GM19351 (cell line): ENCODE data around the gene RBPMS2.
"Not testable (repeated sequence)": the region's sequence is repeated elsewhere in the genome, so short reads cannot be mapped to it uniquely, and the experiment has no call there.

ENCODE experiments used
- ATAC-seq: cut with Tn5 transposase; IDR thresholded peaks from one replicate; pipeline ENCODE4 v1.9.1; 2021; ENCODE audit warnings: mild to moderate bottlenecking, moderate library complexity; ENCODE audit not compliant: unreplicated experiment

RBPMS2 gene

DNA sequence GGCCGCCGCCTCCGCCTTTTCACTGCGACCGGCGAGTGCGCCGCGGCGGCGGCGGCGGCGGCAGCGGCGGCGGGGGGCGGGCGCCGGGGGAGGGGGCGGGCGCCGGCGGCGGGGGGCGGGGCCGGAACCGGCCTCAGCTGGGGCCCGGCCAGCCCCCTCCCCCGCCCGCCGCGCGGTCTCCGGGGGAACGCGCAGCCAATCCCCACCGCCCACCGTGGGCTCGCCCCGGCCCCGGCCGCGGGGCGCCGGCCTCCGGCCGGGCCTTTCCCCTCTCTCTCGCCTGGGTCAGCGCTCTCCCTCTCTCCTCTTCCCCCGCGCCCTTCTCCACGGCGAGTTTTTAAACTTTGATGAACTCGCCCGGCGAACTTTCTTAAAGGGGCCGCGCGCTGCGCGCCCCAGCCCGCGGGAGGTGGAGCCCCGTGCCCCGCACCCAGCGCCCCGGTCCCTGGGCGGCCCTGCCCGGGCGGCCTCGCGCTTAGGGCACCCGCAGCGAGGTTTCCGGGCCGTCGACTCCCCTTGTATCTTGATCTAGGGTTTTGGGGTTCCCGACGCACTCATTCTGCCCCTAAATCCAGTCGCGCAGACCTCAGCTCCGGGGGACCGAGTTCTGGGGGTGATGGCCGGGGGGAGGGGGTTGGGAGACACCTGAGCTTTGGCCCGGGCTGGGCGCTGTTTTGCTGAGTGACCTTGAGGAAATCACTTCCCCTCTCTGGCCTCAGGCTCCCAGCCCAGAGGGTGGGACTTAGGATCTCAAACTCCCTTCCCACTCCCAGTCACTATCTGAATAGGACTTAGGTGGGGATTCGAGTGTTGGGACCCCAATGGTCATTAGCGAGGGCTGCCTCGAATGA, at the start of gene RBPMS2:
TSS of gene RBPMS2 (minus strand) at position 39 of the 851 bp plus-strand sequence. CDS start 270 bp downstream, outside the sequence.
- no peak for ATAC-seq

DNA sequence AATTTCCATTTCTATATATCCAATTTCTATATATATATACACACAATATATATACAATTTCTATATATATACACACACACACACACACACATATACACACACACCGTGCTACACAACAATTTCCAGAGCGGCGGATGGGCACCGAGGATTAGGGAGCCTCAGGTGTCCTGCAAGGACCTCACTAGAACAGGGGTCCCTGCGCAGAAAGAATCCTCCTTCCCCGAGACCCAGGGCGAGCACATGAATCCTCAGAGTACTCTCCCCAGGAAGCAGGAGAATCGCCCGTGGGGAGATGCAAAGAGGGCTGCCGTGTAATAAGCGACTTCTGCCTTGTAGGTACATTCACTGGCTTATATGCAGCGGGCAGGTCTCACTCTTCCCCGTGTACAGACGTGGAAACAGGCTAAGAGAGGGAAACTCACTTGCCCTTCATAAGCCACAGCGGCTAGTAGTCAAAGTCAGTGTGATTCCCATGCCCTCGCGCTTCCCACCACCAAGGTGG, 49.6 kb upstream of the RBPMS2 start:
- no peak for ATAC-seq

DNA sequence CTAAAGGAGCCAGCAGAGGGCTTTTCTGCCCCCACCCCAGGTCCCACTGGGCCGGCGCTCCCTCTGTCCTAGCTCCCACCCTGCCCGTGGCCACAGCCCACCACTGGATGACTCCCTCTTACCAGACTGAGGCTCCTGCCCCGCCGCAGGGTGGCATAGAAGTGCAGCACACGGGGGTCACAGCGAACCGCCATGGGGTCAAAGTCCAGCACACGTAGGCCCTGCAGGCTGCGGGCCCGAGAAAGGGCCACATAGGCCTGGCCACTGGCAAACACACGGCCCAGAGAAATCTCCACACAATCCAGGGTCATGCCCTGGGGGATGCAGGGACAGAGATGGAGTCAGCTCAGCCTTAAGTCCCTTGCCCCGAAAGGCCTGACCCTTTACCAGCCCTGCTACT, 41.1 kb upstream of the RBPMS2 start:
- ATAC-seq, result no peak

DNA sequence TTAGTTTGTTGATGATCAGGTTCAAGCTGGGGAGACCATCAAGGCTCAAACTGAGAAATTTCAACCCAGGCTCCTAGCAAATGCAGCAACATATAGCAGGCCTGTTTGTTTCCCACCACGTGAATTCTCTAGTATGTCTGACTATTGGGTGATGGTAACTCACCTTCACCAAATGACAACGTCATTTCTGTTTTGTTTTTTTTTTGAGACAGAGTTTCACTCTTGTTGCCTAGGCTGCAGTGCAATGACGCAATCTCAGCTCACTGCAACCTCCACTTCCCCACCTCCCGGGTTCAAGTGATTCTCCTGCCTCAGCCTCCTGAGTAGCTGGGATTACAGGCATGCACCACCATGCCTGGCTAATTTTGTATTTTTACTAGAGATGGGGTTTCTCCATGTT, 39.6 kb upstream of the RBPMS2 start:
- ATAC-seq, result not testable (repeated sequence)

DNA sequence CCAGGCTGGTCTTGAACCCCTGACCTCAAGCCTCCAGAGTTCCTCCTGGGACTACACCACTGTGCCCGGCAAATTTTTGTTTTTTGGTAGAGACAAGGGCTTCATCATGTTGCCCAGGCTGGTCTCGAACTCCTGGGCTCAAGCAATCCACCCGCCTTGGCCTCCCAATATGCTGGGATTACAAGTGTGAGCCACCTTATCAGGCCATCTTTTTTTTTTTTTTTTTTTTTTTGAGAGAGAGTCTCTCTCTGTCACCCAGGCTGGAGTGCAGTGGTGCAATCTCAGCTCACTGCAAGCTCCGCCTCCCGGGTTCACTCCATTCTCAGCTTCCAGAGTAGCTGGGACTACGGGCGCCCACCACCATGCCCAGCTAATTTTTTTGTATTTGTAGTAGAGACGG, 38.9 kb upstream of the RBPMS2 start:
- ATAC-seq, result not testable (repeated sequence)

DNA sequence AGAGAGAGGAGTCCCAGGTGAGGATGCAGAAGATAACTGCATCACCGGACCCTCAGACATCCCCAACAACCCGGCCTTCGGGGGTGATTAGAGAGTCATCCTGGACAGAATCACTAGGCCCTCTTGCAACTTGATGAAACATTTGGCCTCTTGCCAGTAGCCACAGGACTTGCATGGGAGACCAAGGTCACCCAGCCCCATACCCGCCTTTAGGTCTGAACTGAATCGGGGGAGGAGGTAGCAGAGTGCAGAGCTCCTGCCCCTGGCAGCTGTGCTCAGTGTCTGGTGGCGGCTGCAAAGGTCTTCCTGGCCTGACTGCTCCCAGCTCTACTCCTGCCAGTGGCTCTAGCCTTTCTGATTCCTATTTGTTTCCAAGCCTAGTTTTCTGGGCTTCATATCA, 37.7 kb upstream of the RBPMS2 start:
- no peak for ATAC-seq

DNA sequence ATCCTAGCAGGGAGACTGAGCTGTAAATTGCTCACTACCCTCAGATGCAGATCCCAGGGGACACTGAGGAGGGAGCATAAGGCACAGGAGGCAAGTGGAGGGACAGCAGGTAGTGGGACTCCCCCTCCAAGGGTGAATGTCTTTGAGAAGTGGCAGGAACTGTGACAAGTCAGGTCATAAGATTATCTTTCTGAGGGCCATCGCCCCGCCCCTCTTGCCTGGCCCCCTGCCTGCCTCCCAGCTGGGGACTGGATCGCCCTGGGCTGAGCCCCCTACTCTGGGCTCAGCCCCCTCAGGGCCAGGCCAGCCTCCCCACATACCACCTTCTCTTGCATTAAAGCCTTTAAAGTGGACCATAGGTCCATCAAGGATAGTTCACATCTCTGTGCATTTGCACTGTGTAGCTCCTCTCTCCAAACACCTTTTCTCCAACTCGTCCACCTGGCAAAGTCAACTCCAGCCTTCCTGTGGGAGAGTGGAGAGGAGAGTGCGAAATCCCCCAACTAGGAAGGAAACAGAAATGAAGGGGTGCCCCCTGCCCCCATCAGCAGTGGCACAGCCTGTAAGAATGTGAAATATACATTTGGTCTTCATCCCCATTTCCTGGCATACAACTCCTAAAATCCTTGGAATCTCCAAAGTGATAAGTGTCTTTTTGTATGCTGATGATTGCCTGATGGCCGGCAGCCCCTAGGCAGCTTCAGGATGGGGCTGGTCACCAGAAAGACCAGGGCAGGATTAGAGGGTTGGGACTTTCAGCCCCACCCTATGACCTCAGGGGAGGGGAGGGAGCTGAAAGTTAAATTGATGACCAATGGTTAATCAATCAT, 35.3 kb upstream of the RBPMS2 start:
- ATAC-seq, result no peak

DNA sequence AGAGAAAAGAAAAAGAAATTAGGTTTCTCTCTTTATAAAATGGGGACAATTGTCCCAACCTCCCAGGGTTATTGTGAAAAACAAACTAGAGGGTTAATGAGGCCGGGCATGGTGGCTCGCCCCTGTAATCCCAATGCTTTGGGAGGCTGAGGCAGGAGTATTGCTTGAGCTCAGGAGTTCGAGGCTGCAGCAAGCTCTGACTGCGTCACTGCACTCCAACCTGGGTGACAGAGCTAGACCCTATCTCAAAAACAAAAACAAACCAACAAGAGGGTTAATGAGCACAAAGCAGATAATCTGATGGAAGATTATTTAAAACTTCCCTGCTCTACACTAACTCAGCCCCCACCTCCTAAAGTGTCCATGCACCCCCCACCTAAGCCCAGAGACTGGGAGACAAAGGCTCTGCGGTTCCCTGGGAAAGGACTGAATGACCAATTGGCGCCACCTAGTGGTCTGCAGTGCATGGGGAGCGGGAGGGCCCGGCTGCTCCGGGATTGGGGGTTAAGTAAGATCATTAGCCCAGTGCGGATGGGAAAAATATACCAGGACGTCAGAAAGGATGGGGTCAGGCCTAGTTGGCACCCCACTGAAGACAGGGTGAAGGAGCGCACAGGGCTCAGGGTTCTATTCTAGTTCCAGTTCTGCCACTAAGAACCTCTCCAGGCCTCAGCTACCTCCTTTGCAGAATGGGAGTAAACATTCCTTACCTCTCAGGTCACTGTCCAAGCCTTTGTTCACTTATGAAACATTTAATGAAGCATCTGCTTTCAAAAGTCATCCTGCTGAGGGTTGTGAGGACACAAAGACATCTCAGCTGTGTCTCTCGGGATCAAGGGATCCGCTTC, 34.5 kb upstream of the RBPMS2 start:
- ATAC-seq, result no peak

DNA sequence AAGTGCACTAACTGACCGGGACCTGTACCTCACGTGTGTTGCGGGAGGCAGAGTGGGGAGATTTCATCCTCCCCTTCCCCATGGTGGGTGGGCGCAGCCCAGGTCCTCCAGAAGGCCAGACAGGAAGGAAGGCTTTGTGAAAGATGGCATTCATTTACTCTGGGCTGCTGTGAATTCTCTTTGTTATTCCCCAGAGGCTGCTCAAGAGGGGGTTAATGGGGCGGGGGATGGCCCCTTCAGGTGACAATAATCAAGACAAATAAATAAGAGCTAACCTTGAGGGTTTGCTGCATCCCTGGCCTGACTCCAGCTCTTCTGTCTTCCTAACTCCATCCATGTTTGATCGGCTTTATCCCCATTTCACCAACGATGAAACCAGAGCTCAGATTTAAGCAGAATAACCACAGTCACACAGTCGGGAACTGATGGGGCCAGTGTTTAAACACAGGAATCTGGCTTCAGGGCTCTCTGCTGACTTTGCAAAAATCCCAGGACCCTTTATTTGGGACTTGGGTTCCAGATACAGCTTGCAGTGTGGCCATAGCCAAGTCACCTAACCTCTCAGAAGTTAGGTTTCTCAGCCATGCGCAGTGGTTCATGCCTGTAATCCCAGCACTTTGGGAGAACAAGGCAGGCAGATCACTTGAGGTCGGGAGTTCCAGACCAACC, 33.5 kb upstream of the RBPMS2 start:
- no peak for ATAC-seq

DNA sequence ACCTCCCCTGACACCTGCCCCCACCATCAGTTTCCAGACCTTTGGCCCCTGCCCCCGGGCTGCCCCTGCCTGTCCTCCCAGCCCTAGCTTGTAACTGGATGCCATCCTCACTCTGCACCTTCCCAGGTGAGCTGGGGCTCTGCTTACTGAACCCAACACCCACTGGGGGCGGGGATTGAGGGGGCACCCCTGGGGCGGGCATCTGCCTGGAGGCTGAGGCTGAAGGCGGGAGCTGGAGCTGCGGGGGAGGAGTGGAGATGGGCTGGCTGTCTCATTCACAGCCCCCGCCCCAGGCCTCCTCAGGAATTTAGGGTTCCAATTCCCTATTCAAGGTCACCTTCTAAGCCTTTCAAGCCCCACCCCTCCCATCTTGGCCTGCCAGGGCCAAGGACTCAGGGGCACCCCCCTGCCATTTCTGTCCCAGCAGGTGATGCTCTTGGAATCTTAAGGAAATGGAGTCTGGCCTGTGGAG, 32.4 kb upstream of the RBPMS2 start:
- ATAC-seq, result no peak

DNA sequence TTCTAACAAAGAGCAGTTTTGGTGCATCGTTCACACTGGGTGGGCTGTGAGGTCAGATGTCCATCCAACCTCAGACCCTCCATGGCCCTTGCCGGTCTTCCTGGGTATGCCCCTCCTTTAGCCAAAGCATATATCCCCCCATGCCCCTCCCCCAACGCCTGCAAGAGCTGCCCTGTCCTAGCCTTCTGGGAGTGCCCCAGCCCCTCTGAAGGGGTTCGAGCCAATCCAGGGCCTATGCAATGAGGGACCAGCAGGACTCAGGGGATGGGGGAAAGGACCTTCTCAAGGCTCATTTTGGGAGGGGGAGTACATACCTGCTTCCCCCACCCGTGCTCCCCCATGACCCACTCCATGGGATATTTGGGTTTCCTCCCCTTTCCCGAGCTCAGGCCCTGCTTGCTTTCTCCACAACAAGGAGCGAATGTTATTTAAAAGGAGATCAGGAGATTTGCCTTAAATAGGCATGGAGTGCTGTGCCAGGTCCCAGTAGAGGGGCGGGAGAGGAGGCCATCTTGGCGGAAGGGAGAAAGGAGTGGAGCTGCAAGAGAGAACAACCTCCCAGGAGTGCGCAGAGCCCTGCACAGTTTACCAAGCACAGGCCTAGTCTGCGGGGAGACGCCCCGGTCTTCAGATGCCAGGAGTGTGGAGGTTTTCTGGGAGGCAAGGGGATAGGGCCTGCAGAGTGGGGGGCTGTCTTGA, 31.8 kb upstream of the RBPMS2 start:
- no peak for ATAC-seq

DNA sequence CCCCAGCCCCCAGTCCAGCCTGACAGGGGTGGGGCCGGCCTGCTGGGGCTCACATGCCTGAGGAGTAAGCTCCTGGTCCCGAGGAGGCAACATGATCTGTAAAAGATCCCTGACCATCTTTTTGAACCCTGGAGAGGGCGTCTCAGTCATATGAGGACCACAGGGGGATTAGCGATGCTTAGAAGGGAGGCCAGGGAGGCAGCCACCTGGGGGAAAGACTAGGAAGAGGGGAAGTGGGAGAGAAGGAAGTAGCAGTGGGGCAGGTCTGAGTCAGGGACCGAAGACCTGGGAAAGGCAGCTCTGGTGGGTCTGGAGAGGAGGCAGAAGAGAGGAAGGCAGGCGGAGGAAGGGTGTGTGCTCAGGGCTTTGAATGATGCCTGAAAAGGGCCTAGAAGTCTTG, 31.1 kb upstream of the RBPMS2 start:
- no peak for ATAC-seq

DNA sequence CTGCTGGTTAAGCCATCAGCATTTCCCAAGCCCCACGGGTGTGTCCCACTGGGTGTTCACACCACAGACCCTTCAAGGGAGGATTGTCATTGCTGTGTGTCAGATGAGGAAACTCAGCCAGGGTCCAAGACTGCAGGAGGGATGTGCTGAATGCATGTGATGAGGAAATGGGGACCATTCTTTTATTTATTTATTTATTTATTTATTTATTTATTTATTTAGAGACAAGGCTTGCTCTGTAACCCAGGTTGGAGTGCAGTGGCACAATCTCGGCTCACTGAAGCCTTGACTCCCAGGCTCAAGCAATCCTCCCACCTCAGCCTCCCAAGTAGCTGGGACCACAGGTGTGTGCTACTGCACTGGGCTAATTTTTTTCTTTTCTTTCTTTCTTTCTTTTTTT, 29.2 kb upstream of the RBPMS2 start:
- no peak for ATAC-seq

DNA sequence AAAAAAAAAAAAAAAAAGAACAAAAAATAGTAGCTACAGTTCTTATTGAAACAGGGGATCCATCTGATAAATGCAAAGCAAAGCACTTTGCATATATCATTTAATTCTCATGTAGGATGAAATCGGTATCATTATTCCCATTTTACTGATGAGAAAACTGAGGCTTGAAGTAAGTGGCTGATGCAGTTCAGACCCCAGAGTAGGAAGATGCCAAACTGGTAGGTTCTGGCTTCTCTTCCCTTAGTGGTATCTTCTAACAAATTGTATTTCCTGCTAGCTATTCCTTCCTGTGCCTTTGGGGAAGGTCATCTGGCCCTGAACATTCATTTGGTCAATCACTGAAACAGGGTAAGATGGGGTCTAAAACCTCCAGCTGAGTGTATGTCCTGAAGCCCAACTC, 28.1 kb upstream of the RBPMS2 start:
- no peak for ATAC-seq

DNA sequence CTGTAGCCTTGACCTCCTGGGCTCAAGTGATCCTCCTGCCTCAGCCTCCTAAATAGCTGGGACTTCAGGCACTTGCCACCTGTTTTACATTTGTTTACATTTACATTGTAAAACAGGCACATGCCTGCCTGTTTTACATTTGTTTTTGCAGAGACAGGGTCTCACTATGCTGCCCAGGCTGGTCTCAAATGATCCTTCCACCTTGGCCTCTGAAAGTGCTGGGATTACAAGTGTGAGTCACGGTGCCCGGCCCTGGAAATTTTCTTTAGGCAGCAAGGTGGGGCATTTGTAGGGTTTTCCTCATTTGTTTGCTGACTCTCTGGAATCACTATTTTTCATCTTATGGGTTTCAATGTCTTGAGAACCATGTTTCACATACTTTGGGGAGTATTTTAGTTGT, 25.1 kb upstream of the RBPMS2 start:
- no peak for ATAC-seq

DNA sequence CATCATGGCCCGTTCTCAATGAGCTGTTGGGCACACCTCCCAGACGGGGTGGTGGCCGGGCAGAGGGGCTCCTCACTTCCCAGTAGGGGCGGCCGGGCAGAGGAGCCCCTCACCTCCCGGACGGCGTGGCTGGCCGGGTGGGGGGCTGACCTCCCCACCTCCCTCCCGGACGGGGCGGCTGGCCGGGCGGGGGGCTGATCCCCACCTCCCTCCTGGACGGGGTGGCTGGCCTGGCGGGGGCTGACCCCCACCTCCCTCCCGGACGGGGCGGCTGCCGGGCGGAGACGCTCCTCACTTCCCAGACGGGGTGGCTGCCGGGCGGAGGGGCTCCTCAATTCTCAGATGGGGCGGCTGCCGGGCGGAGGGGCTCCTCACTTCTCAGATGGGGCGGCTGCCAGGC, 23.5 kb upstream of the RBPMS2 start:
- ATAC-seq, result not testable (repeated sequence)

DNA sequence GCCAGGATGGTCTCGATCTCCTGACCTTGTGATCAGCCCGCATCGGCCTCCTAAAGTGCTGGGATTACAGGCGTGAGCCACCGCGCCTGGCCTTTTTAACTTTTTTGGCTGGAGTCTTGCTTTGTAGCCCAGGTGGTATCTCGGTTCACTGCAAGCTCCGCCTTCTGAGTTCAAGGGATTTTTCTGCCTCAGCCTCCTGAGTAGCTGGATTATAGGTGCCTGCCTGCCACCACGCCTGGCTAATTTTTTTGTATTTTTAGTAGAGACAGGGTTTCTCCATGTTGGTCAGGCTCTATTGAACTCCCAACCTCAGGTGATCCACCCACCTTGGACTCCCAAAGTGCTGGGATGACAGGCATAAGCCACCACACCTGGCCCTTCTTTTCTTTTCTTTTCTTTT, 20.5 kb upstream of the RBPMS2 start:
- ATAC-seq, result not testable (repeated sequence)

DNA sequence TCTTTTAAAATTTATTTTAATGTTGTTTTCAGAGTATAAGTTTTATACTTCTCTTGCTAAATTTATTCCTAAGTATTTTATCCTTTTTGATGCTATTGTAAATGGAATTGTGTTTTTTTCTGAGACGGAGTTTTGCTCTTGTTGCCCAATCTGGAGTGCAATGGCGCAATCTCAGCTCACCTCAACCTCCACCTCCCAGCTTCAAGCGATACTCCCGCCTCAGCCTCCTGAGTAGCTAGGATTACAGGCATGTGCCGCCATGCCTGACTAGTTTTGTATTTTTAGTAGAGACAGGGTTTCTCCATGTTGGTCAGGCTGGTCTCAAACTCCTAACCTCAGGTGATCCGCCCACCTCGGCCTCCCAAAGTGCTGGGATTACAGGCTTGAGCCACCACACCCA, 19.9 kb upstream of the RBPMS2 start:
- not testable (repeated sequence) for ATAC-seq

DNA sequence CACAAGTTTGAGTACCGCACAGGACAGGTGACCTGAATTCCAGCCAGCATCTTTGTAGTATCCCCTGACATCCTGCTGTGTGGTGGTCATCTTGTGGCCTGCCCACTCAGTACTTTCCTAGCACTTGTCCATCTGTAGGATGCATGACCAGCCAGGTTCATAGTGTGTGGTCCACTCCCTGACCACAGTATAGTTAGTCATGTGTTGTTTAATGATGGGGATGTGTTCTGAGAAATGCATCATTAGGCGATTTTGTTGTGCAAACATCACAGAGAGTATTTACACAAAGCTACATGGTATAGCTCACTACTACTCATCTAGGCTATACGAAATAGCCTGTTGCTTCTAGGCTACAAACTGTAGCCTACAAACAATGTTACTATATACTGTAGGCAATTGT, 16.9 kb upstream of the RBPMS2 start:
- ATAC-seq, result no peak

DNA sequence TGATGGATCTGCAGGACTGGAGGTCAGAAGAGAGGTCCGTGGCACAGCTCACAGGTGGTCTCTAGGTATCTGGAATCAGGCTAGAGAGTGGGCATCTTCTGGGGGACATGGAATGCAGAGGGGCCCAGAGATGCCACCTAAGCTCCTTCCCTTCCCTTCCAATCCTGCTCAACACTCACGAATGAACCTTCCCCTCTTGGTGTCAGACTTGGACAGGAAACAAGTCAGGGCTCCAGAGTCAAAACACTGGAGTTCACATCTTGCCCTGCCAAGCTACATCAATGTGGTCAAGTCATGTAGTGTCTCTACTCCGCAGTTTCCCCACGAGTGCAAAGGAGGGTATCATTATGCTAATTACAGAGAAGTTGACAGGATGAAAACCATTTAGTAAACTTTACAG, 16.0 kb upstream of the RBPMS2 start:
- no peak for ATAC-seq
